OCI-LY1 (cell line): ENCODE data around the gene ZNF521.

ENCODE experiments used
- H2AFZ ChIP-seq: fragments of 200-600 bp; sonication (generic), shearing (Covaris generic); 2 replicates; pipeline ENCODE4 v1.6.0; 2014; ENCODE audit warnings: antibody characterized with exemption, mild to moderate bottlenecking, low read length
- H3F3A ChIP-seq: fragments of 200-600 bp; sonication (generic), shearing (Covaris generic); 2 replicates; pipeline ENCODE4 v1.6.0; 2014; ENCODE audit warnings: mild to moderate bottlenecking, antibody characterized with exemption, low read length, moderate library complexity; ENCODE audit not compliant: insufficient read depth
- H3K27ac ChIP-seq: fragments of 200-600 bp; sonication (generic); 2 replicates; pipeline ENCODE4 v1.5.1; 2014; ENCODE audit warnings: low read length, mixed run types, mild to moderate bottlenecking, low read depth; ENCODE audit not compliant: poor library complexity, severe bottlenecking
- H3K27me3 ChIP-seq: fragments of 200-600 bp; sonication (generic); 2 replicates; pipeline ENCODE4 v1.6.0; 2014; ENCODE audit warnings: antibody characterized with exemption, mild to moderate bottlenecking, low read length, moderate library complexity; ENCODE audit not compliant: insufficient read depth
- H3K36me3 ChIP-seq: fragments of 200-600 bp; sonication (generic); 2 replicates; pipeline ENCODE4 v1.6.1; 2014; ENCODE audit warnings: mild to moderate bottlenecking, antibody characterized with exemption, low read length, moderate library complexity, mixed read lengths; ENCODE audit not compliant: insufficient read depth
- H3K4me1 ChIP-seq: fragments of 200-600 bp; sonication (generic); 2 replicates; pipeline ENCODE4 v1.5.1; 2014; ENCODE audit warnings: mild to moderate bottlenecking, low read length, moderate library complexity; ENCODE audit not compliant: insufficient read depth, severe bottlenecking
- H3K4me2 ChIP-seq: fragments of 200-600 bp; sonication (generic), shearing (Covaris generic); 2 replicates; pipeline ENCODE4 v1.6.1; 2014; ENCODE audit warnings: low read length
- H3K4me3 ChIP-seq: fragments of 200-600 bp; sonication (generic); 2 replicates; pipeline ENCODE4 v1.5.1; 2014; ENCODE audit warnings: low read length, low read depth, mild to moderate bottlenecking, mixed read lengths; ENCODE audit not compliant: poor library complexity, severe bottlenecking
- H3K79me2 ChIP-seq: fragments of 200-600 bp; shearing (Covaris generic); 2 replicates; pipeline ENCODE4 v1.6.1; 2016; ENCODE audit warnings: mixed run types, low read length, mixed read lengths; ENCODE audit not compliant: insufficient read depth
- H3K9ac ChIP-seq: fragments of 200-600 bp; sonication (generic), shearing (Covaris generic); 2 replicates; pipeline ENCODE4 v1.6.1; 2014; ENCODE audit warnings: mild to moderate bottlenecking, low read length, mixed read lengths
- H3K9me2 ChIP-seq: fragments of 200-600 bp; sonication (generic), shearing (Covaris generic); 2 replicates; pipeline ENCODE4 v1.6.1; 2014; ENCODE audit warnings: low read depth, mild to moderate bottlenecking, low read length, mixed read lengths
- H3K9me3 ChIP-seq: fragments of 200-600 bp; shearing (Covaris generic); 2 replicates; pipeline ENCODE4 v1.6.1; 2014; ENCODE audit warnings: low read length, mixed read lengths
- H4K20me1 ChIP-seq: fragments of 200-600 bp; sonication (generic), shearing (Covaris generic); 2 replicates; pipeline ENCODE4 v1.6.0; 2016; ENCODE audit warnings: mild to moderate bottlenecking, low read length; ENCODE audit not compliant: insufficient read depth
- EZH2 ChIP-seq: fragments of 200-600 bp; sonication (generic), shearing (Covaris generic); IDR thresholded peaks from 2 replicates; pipeline ENCODE4 v1.8.0; 2017; ENCODE audit warnings: borderline replicate concordance, mixed run types, mild to moderate bottlenecking, antibody characterized with exemption, low read length, moderate library complexity, mixed read lengths
- TF ChIP-seq, protein P1 (sequence below): fragments of 200-600 bp; sonication (generic), shearing (Covaris generic); IDR thresholded peaks from 2 replicates; pipeline ENCODE4 v1.5.1; 2017; ENCODE audit warnings: mild to moderate bottlenecking, antibody characterized with exemption, low read length, moderate library complexity, mixed read lengths

ZNF521 gene

DNA sequence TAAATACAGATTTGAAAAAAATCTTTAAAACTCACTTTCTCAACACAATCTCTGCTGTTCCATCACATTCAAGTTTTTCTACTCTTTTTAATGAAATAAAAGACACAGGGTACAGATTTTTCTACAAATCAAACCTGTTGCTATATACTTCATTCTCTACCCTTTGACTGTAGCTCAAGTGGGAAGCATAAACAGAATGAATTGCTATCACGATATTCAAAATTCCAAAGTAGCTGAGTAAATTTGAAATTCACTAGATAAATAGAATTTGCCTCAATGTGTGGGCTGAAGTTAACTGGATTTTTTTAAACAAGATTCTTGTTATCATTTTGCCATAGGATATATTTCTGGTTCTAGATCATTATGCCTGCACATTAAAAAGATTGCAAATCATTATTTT, 185.9 kb downstream of the ZNF521 start:
- Histone ChIP-seq H3K9ac (no peak overlapping the region), H3K27me3 (no peaks in the 10 kb centered on the region), H3F3A (no peaks in the 10 kb centered on the region), H2AFZ (no peak overlapping the region), H3K36me3 (no peaks in the 10 kb centered on the region), H3K4me3 (no peak overlapping the region), H3K9me2 (no peaks in the 10 kb centered on the region), H4K20me1 (no peaks in the 10 kb centered on the region), H3K4me2 (no peak overlapping the region), H3K79me2 (no peaks in the 10 kb centered on the region), H3K27ac (no peak overlapping the region), H3K4me1 (peaks cover 18% of the 10 kb centered on the region), H3K9me3 (no peaks in the 10 kb centered on the region)
- TF ChIP-seq EZH2, result no peak

DNA sequence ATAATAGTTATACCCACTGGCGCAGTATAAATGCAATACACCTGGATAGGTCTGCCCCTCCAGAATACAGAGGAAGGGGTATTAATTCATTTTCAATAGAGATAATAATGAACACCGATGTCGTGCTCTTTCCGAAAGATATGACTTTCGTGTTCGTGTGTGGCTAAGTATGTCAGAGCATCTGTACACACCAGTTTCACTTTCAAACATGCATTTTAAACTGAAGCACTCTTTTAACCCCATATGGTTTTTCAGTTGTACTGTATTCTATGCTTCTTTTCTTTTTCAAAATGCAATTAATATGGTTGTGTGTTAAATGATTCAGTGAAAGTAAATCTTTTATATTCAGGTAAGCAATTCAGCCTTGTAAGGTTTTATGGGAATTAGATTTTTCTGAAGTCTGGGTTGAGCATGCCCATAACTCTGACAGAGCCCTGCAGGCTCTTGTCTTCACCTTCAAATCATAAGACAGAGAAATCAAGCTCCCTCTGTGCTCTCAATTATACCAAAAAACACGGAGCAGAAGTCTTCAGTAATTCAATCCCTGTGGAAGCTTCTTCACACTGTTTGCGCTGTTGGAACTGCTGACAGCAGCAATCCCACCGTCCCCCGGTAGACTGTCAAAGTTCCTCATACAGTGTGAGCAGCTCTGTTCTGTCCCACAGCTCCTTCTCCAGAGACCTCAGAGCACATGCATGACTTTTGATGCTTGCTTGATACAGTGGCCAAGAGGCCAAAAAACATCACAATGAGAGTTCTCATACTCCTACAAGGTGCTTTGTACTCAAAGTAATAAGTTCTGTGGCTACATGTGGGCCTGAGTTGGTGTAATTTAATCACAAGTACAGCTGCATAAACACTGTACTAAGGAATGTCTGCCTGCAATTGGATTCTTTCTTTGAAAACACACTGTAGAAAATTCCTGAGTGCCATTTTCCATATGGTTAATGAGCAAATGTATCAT, 186.8 kb downstream of the ZNF521 start:
- peak overlapping the region; percentile 33 for H3K9ac ChIP-seq
- H3K27me3 ChIP-seq, result no peaks in the 10 kb centered on the region
- no peaks in the 10 kb centered on the region for H4K20me1 ChIP-seq
- no peaks in the 10 kb centered on the region for H3K79me2 ChIP-seq
- TF ChIP-seq, protein P1, sequence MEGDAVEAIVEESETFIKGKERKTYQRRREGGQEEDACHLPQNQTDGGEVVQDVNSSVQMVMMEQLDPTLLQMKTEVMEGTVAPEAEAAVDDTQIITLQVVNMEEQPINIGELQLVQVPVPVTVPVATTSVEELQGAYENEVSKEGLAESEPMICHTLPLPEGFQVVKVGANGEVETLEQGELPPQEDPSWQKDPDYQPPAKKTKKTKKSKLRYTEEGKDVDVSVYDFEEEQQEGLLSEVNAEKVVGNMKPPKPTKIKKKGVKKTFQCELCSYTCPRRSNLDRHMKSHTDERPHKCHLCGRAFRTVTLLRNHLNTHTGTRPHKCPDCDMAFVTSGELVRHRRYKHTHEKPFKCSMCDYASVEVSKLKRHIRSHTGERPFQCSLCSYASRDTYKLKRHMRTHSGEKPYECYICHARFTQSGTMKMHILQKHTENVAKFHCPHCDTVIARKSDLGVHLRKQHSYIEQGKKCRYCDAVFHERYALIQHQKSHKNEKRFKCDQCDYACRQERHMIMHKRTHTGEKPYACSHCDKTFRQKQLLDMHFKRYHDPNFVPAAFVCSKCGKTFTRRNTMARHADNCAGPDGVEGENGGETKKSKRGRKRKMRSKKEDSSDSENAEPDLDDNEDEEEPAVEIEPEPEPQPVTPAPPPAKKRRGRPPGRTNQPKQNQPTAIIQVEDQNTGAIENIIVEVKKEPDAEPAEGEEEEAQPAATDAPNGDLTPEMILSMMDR, result no peak
- no peak for TF ChIP-seq EZH2
- no peaks in the 10 kb centered on the region for H3K9me3 ChIP-seq
- no peaks in the 10 kb centered on the region for H3F3A ChIP-seq
- H3K4me3 ChIP-seq, result peak overlapping the region; percentile 48
- H3K9me2 ChIP-seq, result no peaks in the 10 kb centered on the region
- H2AFZ ChIP-seq, result no peak overlapping the region
- H3K4me2 ChIP-seq, result peak overlapping the region; percentile 64
- H3K4me1 ChIP-seq, result peaks cover 18% of the 10 kb centered on the region
- H3K36me3 ChIP-seq, result no peaks in the 10 kb centered on the region
- H3K27ac ChIP-seq, result peak overlapping the region; percentile 34

DNA sequence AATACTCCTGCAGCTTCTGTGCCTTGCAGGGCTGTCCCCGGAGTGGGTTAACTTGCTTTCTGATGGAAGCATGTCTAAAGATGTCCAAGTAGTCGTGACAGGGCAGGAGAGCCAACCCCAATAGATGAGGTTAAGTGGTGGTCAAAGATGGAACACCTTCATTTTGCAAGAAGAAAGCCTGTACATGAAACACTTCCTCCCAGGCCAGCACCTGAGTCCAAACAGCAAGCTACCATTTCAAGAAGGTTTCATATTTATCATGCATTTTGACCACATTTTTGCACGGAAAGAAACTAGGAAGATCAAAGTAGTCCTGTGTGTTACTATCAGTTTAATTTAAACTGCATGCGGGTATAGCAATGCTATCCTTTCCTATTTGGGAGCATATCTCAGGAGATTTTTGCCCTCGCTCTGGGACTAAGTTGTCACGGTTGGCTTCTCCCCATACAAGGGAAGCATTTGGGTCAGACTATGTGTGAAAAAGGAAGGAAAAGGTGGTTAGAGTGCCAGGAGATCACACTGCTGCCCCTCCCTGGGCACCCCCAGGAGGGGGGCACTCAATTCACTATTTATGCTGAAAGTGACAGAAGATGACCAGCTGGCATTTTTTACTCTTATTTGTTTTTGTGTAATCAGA, 187.6 kb downstream of the ZNF521 start:
- TF ChIP-seq, protein P1, result no peak
- no peak for TF ChIP-seq EZH2
- Histone ChIP-seq H3K79me2 (no peaks in the 10 kb centered on the region), H3K27ac (peak overlapping the region; percentile 24), H2AFZ (no peak overlapping the region), H3K4me3 (peak overlapping the region; percentile 48), H3K4me1 (peaks cover 18% of the 10 kb centered on the region), H3K27me3 (no peaks in the 10 kb centered on the region), H4K20me1 (no peaks in the 10 kb centered on the region), H3K4me2 (peak overlapping the region; percentile 64), H3K36me3 (no peaks in the 10 kb centered on the region), H3K9ac (peak overlapping the region; percentile 33), H3K9me3 (no peaks in the 10 kb centered on the region), H3K9me2 (no peaks in the 10 kb centered on the region), H3F3A (no peaks in the 10 kb centered on the region)
